ENCODE results near the gene SPAST.
"Not testable (repeated sequence)": the region's sequence is repeated elsewhere in the genome, so short reads cannot be mapped to it uniquely, and the experiment has no call there.

The SPAST gene

GRCh38 chr2:32128636-32129035 is 65.3 kb downstream of the SPAST start:
- DNase-seq, result no peak

GRCh38 chr2:32129086-32129485 is 65.7 kb downstream of the SPAST start:
- no peak for DNase-seq

- no peak for DNase-seq
Observed at GRCh38 chr2:32135409-32135808, 72.1 kb downstream of the SPAST start.

GRCh38 chr2:32136097-32136496 is 72.7 kb downstream of the SPAST start:
- DNase-seq, result no peak

GRCh38 chr2:32151544-32151943 is 88.2 kb downstream of the SPAST start:
- DNase-seq, result not testable (repeated sequence)

GRCh38 chr2:32159678-32160077 is 96.3 kb downstream of the SPAST start:
- DNase-seq, result no peak

GRCh38 chr2:32161296-32161695 is 97.9 kb downstream of the SPAST start:
- DNase-seq, result no peak

GRCh38 chr2:32164254-32164653 is 100.9 kb downstream of the SPAST start:
- DNase-seq, result not testable (repeated sequence)

GRCh38 chr2:32165027-32165347 is 101.6 kb downstream of the SPAST start:
- not testable (repeated sequence) for DNase-seq

GRCh38 chr2:32166115-32166574 is 102.8 kb downstream of the SPAST start:
- no peak for DNase-seq

GRCh38 chr2:32168513-32168912 is 105.2 kb downstream of the SPAST start:
- no peak for DNase-seq

- no peak for DNase-seq
Observed at GRCh38 chr2:32172870-32173269, 109.5 kb downstream of the SPAST start.

GRCh38 chr2:32182667-32183066 is 119.3 kb downstream of the SPAST start:
- DNase-seq, result no peak

- DNase-seq, result no peak
Observed at GRCh38 chr2:32189011-32189410, 125.7 kb downstream of the SPAST start.

- DNase-seq, result no peak
Observed at GRCh38 chr2:32192418-32192817, 129.1 kb downstream of the SPAST start.

GRCh38 chr2:32200814-32201213 is 137.5 kb downstream of the SPAST start:
- no peak for DNase-seq

- not testable (repeated sequence) for DNase-seq
Observed at GRCh38 chr2:32203428-32203827, 140.1 kb downstream of the SPAST start.

Data from CD4-positive, alpha-beta T cell treated with Interleukin-17A for 4 hours (primary cell).